CD4-positive, alpha-beta T cell treated with Interleukin-4 for 1 hour (primary cell): ENCODE measurements around the gene MELTF.

Source experiments
- DNase-seq, 2 donors: peaks; one replicate each; pipeline ENCODE4 v3.0.0-alpha.2; 2020 to 2022

The MELTF gene

GRCh38 chr3:196991581-196992460 lies 37.8 kb downstream of the MELTF start:
- DNase-seq: no peak

- DNase-seq: no peak
Observed at GRCh38 chr3:196990601-196991007, 39.0 kb downstream of the MELTF start.

- no peak for DNase-seq
Observed at GRCh38 chr3:196989721-196990262, 39.8 kb downstream of the MELTF start.

- no peak for DNase-seq
Observed at GRCh38 chr3:196988241-196989029, 41.2 kb downstream of the MELTF start.

- DNase-seq: no peak
Observed at GRCh38 chr3:196987022-196987421, 42.6 kb downstream of the MELTF start.

- DNase-seq: no peak
Observed at GRCh38 chr3:196985954-196986885, 43.4 kb downstream of the MELTF start.

- no peak for DNase-seq
Observed at GRCh38 chr3:196985298-196985697, 44.3 kb downstream of the MELTF start.

GRCh38 chr3:196983186-196983585 lies 46.4 kb downstream of the MELTF start:
- no peak for DNase-seq

- DNase-seq: no peak
Observed at GRCh38 chr3:196981657-196982056, 48.0 kb downstream of the MELTF start.

GRCh38 chr3:196979545-196979944 lies 50.1 kb downstream of the MELTF start:
- DNase-seq: no peak

- no peak for DNase-seq
Observed at GRCh38 chr3:196976941-196977340, 52.7 kb downstream of the MELTF start.

- no peak for DNase-seq
Observed at GRCh38 chr3:196975349-196975748, 54.3 kb downstream of the MELTF start.

GRCh38 chr3:196974661-196975060 lies 55.0 kb downstream of the MELTF start:
- DNase-seq: no peak

- DNase-seq: no peak
Observed at GRCh38 chr3:196971094-196971698, 58.4 kb downstream of the MELTF start.

- DNase-seq: no peak
Observed at GRCh38 chr3:196970547-196971093, 59.0 kb downstream of the MELTF start.

- peak; percentile 63 to 68 for DNase-seq
Observed at GRCh38 chr3:196969660-196970546, 59.7 kb downstream of the MELTF start.

GRCh38 chr3:196969134-196969659 lies 60.4 kb downstream of the MELTF start:
- DNase-seq: peak; percentile 28 to 37

GRCh38 chr3:196968233-196969133 lies 61.1 kb downstream of the MELTF start, which contains the start of gene PIGZ:
TSS of gene PIGZ (minus strand) at chr3:196968833. CDS start at chr3:196952031, 16,802 bp downstream.
- DNase-seq: peak in 1 of 2 donors; percentile 16
